MCF 10A (cell line): ENCODE data around the gene EP400. TPM values are rescaled to one million over a fixed set of nuclear protein-coding genes. Genes with fewer than 3 reads are reported as not detected.

Source experiments
- BruUV-seq: library from RNA; stranded (reverse); fragments of 400-500 nt; replicated peaks from 2 replicates; lab custom pipeline; 2021; lab: Mats Ljungman, UMichigan
- CTCF ChIA-PET: fragments of 300-600 bp; sonication (Branson Sonifier 250); formaldehyde crosslinking; extraction: SDS; loops from one replicate; lab custom pipeline; 2021; ENCODE audit warnings: antibody characterized with exemption, inconsistent platforms; lab: Yijun Ruan, JAX
- POLR2A ChIA-PET: fragments of 300-600, 350-650 bp; sonication (Branson Sonifier 250); formaldehyde crosslinking; extraction: SDS; loops from one replicate; lab custom pipeline; 2020; ENCODE audit warnings: antibody characterized with exemption, inconsistent platforms; lab: Yijun Ruan, JAX
- DNase-seq: peaks from one replicate; pipeline ENCODE4 v3.0.0-alpha.2; 2018; ENCODE audit not compliant: unreplicated experiment
- H3K27ac Mint-ChIP-seq: one replicate; pipeline ENCODE4 v1.8.0; 2022; ENCODE audit warnings: mild to moderate bottlenecking, low read depth, mixed read lengths; ENCODE audit not compliant: unreplicated experiment
- H3K27me3 Mint-ChIP-seq: one replicate; pipeline ENCODE4 v1.8.0; 2022; ENCODE audit warnings: mixed read lengths; ENCODE audit not compliant: insufficient read depth, unreplicated experiment
- H3K36me3 Mint-ChIP-seq: one replicate; pipeline ENCODE4 v1.8.0; 2022; ENCODE audit warnings: mild to moderate bottlenecking, moderate library complexity, mixed read lengths; ENCODE audit not compliant: insufficient read depth, unreplicated experiment
- H3K4me1 Mint-ChIP-seq: one replicate; pipeline ENCODE4 v1.8.0; 2022; ENCODE audit warnings: mixed read lengths; ENCODE audit not compliant: insufficient read depth, unreplicated experiment
- H3K4me3 Mint-ChIP-seq: one replicate; pipeline ENCODE4 v1.8.0; 2022; ENCODE audit warnings: mild to moderate bottlenecking, moderate library complexity, mixed read lengths; ENCODE audit not compliant: unreplicated experiment
- H3K9me3 Mint-ChIP-seq: one replicate; pipeline ENCODE4 v1.8.0; 2022; ENCODE audit warnings: mixed read lengths; ENCODE audit not compliant: unreplicated experiment
- intact Hi-C: fragments of 100-400 bp; cut with micrococcal nuclease; formaldehyde crosslinking; loops from 2 replicates; pipeline ENCODE4 v1.14.1; 2022
- total RNA-seq: library from RNA; stranded (reverse); gene quantifications from 2 replicates; pipeline ENCODE4 v1.2.3, GENCODE V29; 2022
- TF ChIP-seq, protein P1 (sequence below): fragments of 200-600 bp; IDR thresholded peaks from one replicate; pipeline ENCODE4 v1.8.0; 2022; ENCODE audit warnings: antibody characterized with exemption, mild to moderate bottlenecking; ENCODE audit not compliant: unreplicated experiment

Gene EP400
- total RNA-seq, 1 experiment from 2014 or later: 52.4 TPM

DNA sequence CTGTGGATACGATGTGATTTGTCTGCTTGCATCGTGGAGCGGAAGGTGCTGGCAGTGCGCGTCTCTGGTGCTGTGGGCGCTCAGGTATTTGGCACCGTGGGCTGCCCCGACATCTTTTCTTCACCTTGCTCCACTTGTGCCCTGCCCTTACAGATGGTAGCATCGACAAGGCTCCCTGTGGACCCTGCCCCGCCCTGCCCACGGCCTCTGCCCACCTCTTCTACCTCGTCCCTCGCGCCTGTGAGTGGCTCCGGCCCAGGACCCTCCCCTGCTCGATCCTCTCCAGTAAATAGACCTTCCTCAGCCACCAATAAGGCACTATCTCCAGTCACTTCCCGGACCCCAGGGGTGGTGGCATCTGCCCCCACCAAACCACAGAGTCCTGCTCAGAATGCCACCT lies 36.6 kb downstream of the EP400 start:
- TF ChIP-seq, protein P1, sequence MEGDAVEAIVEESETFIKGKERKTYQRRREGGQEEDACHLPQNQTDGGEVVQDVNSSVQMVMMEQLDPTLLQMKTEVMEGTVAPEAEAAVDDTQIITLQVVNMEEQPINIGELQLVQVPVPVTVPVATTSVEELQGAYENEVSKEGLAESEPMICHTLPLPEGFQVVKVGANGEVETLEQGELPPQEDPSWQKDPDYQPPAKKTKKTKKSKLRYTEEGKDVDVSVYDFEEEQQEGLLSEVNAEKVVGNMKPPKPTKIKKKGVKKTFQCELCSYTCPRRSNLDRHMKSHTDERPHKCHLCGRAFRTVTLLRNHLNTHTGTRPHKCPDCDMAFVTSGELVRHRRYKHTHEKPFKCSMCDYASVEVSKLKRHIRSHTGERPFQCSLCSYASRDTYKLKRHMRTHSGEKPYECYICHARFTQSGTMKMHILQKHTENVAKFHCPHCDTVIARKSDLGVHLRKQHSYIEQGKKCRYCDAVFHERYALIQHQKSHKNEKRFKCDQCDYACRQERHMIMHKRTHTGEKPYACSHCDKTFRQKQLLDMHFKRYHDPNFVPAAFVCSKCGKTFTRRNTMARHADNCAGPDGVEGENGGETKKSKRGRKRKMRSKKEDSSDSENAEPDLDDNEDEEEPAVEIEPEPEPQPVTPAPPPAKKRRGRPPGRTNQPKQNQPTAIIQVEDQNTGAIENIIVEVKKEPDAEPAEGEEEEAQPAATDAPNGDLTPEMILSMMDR: no peak
- no peak overlapping the region for H3K27ac Mint-ChIP-seq
- intact Hi-C loops: no loop called here

DNA sequence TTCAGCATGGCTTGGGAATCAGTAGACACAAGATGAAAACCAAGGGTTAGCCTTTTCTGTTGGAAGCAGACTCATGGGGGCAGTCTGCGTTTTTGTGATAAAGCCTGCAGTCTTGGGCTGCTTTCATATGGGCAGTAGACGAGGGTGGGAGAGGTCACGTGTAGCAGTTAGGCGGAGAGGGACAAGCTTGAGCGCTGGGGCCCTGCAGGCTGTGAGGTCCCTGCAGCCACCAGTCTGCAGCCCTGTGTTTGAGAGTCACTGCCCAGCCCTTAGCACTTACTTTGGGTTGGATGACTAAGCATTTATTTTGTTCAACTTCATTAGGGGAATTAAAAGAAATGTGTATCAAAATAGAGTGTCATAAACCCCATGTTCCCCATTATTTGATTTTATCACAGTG lies 37.2 kb downstream of the EP400 start:
- H3K9me3 Mint-ChIP-seq: no peaks in the 10 kb centered on the region
- no peaks in the 10 kb centered on the region for H3K4me1 Mint-ChIP-seq
- no peak overlapping the region for H3K27ac Mint-ChIP-seq
- intact Hi-C loops: no loop called here
- ChIA-PET CTCF (no interaction called here), POLR2A (no interaction called here)
- no peak for DNase-seq
- TF ChIP-seq, protein P1: no peak
- no peaks in the 10 kb centered on the region for H3K27me3 Mint-ChIP-seq
- no TSS peak for BruUV-seq
- H3K4me3 Mint-ChIP-seq: no peak overlapping the region
- H3K36me3 Mint-ChIP-seq: peaks cover 74% of the 10 kb centered on the region

More for the DNA sequence above, 36.6 kb downstream of the EP400 start:
- no peaks in the 10 kb centered on the region for H3K27me3 Mint-ChIP-seq
- POLR2A ChIA-PET: no interaction called here
- no peaks in the 10 kb centered on the region for H3K4me1 Mint-ChIP-seq
- no TSS peak for BruUV-seq
- no peak for DNase-seq
- no peaks in the 10 kb centered on the region for H3K9me3 Mint-ChIP-seq
- CTCF ChIA-PET: no interaction called here
- no peak overlapping the region for H3K4me3 Mint-ChIP-seq
- peaks cover 74% of the 10 kb centered on the region for H3K36me3 Mint-ChIP-seq

DNA sequence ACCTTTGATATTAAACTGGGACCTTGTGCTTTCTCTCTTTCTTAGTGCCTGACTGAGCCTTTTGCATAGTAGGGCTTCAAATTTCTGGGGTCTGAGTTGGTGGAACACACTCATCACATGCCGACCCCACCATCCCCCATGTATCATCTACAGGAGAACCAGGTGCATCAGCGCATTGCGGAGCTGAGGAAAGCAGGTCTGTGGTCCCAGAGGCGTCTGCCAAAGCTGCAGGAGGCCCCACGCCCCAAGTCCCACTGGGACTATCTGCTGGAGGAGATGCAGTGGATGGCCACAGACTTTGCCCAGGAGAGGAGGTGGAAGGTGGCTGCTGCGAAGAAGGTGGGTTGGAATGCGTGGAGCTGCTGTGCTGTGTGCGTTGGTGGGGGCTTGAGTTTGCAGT lies 37.8 kb downstream of the EP400 start:
- ChIA-PET CTCF (interaction anchor here (0.6 to 0.7 kb wide), 3 partner anchors 9 to 132 kb away, joined by 3 to 5 read pairs (median 3); no protein-coding TSS in a partner anchor), POLR2A (no interaction called here)
- intact Hi-C loops: no loop called here
- DNase-seq: no peak
- Mint-ChIP-seq H3K36me3 (peaks cover 74% of the 10 kb centered on the region), H3K9me3 (no peaks in the 10 kb centered on the region), H3K4me1 (no peaks in the 10 kb centered on the region), H3K27me3 (no peaks in the 10 kb centered on the region), H3K27ac (no peak overlapping the region), H3K4me3 (no peak overlapping the region)
- BruUV-seq: no TSS peak
- TF ChIP-seq, protein P1: no peak

DNA sequence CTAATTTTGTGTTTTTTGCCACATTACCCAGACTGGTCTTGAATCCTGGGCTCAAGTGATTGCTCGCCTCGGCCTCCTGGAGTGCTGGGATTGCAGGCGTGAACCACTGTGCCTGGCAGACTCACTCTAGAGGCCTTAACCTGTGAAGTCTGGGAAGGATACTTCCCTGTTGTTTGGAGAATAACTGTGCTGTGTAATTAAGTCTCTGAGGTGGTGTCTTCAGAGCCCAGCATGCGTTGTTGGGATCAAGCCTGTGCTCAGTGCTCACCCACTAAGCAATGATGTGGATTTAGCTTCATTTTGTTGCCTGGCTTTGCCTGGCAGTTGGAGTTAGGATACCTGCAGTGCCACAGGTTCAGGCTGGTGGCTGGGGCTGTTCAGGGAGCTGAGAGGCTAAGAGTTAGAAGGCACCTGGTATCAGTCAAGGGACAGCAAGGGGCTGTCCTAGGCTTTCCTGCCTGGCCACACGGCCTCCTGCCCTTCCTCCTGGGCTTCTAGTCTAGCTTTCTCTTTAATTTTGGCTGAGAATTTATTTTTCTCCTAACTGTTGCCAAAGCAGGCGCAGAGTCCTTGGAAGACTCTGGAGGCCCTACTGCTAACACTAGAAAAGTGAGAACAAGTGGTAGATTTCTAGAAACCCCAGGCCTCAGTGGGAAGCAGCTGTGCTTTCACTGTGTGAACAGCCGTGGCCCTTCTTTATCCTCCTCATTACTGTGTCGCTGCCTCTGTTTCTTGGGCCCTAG lies 38.5 kb downstream of the EP400 start:
- no peaks in the 10 kb centered on the region for H3K27me3 Mint-ChIP-seq
- H3K4me1 Mint-ChIP-seq: no peaks in the 10 kb centered on the region
- ChIA-PET POLR2A (interaction anchor here (1.3 kb wide), 1 partner anchor 10 kb away, joined by 4 read pairs; no protein-coding TSS in a partner anchor), CTCF (interaction anchor here (0.5 to 0.7 kb wide), 4 partner anchors 9 to 1111 kb away, joined by 3 to 5 read pairs (median 3); no protein-coding TSS in a partner anchor)
- intact Hi-C loops: no loop called here
- no peak for DNase-seq
- TF ChIP-seq, protein P1: no peak
- H3K9me3 Mint-ChIP-seq: no peaks in the 10 kb centered on the region
- peaks cover 80% of the 10 kb centered on the region for H3K36me3 Mint-ChIP-seq
- no TSS peak for BruUV-seq
- H3K27ac Mint-ChIP-seq: no peak overlapping the region
- no peak overlapping the region for H3K4me3 Mint-ChIP-seq
